H9 (cell line): Measurements from ENCODE around the gene FTH1. TPM values are rescaled to one million over a fixed set of nuclear protein-coding genes. Genes with fewer than 3 reads are reported as not detected.

Experiments used
- DNase-seq: peaks from one replicate; pipeline ENCODE4 v3.0.0-alpha.2; 2017
- H2AFZ ChIP-seq: one replicate; pipeline ENCODE4 v1.6.1; 2013; ENCODE audit warnings: mild to moderate bottlenecking, low read length, control low read depth, moderate library complexity
- H2AK5ac ChIP-seq: 2 replicates; pipeline ENCODE4 v1.6.1; 2013; ENCODE audit warnings: low read length, control low read depth, mixed read lengths; ENCODE audit not compliant: insufficient read length
- H2BK120ac ChIP-seq: one replicate; pipeline ENCODE4 v1.6.1; 2013; ENCODE audit warnings: low read depth, mild to moderate bottlenecking, low read length, control low read depth, inconsistent platforms; ENCODE audit not compliant: poor library complexity, severe bottlenecking
- H2BK12ac ChIP-seq: 2 replicates; pipeline ENCODE4 v1.6.1; 2013; ENCODE audit warnings: low read length, control low read depth, mixed read lengths, low read depth; ENCODE audit not compliant: insufficient read length
- H2BK15ac ChIP-seq: 2 replicates; pipeline ENCODE4 v1.6.1; 2013; ENCODE audit warnings: low read depth, low read length, control low read depth
- H2BK20ac ChIP-seq: one replicate; pipeline ENCODE4 v1.6.1; 2013; ENCODE audit warnings: low read depth, mild to moderate bottlenecking, low read length, control low read depth, inconsistent platforms; ENCODE audit not compliant: poor library complexity, severe bottlenecking
- H2BK5ac ChIP-seq: 2 replicates; pipeline ENCODE4 v1.6.1; 2013; ENCODE audit warnings: low read length, control low read depth, mixed read lengths; ENCODE audit not compliant: insufficient read length
- H3K14ac ChIP-seq: 2 replicates; pipeline ENCODE4 v1.6.1; 2013; ENCODE audit warnings: low read length, control low read depth; ENCODE audit not compliant: insufficient read depth
- H3K18ac ChIP-seq: 2 replicates; pipeline ENCODE4 v1.6.1; 2013; ENCODE audit warnings: low read depth, mild to moderate bottlenecking, mixed read lengths, low read length, control low read depth; ENCODE audit not compliant: insufficient read length
- H3K23ac ChIP-seq: 2 replicates; pipeline ENCODE4 v1.6.1; 2013; ENCODE audit warnings: low read length, control low read depth, mixed read lengths, low read depth; ENCODE audit not compliant: insufficient read length
- H3K23me2 ChIP-seq: 2 replicates; pipeline ENCODE4 v1.6.1; 2013; ENCODE audit warnings: low read depth, mild to moderate bottlenecking, mixed read lengths, low read length, control low read depth; ENCODE audit not compliant: insufficient read length, poor library complexity, severe bottlenecking
- H3K27ac ChIP-seq: 2 replicates; pipeline ENCODE4 v1.5.1; 2013; ENCODE audit warnings: low read length, control low read depth, mixed read lengths, low read depth; ENCODE audit not compliant: insufficient read length
- H3K27me3 ChIP-seq: 2 replicates; pipeline ENCODE4 v1.6.1; 2013; ENCODE audit warnings: low read length, control low read depth, inconsistent platforms; ENCODE audit not compliant: insufficient read depth
- H3K4ac ChIP-seq: 2 replicates; pipeline ENCODE4 v1.6.1; 2013; ENCODE audit warnings: low read depth, mild to moderate bottlenecking, control low read depth, inconsistent platforms, low read length, moderate library complexity
- H3K4me1 ChIP-seq: 2 replicates; pipeline ENCODE4 v1.6.1; 2013; ENCODE audit warnings: low read length, control low read depth, inconsistent platforms; ENCODE audit not compliant: insufficient read depth
- H3K4me2 ChIP-seq: 2 replicates; pipeline ENCODE4 v1.6.1; 2013; ENCODE audit warnings: low read length, control low read depth, mixed read lengths; ENCODE audit not compliant: insufficient read length, insufficient read depth
- H3K56ac ChIP-seq: 2 replicates; pipeline ENCODE4 v1.6.1; 2013; ENCODE audit warnings: low read depth, mild to moderate bottlenecking, mixed read lengths, low read length, control low read depth; ENCODE audit not compliant: insufficient read length
- H3K79me1 ChIP-seq: 2 replicates; pipeline ENCODE4 v1.6.1; 2013; ENCODE audit warnings: low read depth, mild to moderate bottlenecking, moderate library complexity, low read length, control low read depth, inconsistent platforms; ENCODE audit not compliant: insufficient read depth, poor library complexity, severe bottlenecking
- H3K79me2 ChIP-seq: 2 replicates; pipeline ENCODE4 v1.6.1; 2013; ENCODE audit warnings: low read length, control low read depth, inconsistent platforms; ENCODE audit not compliant: insufficient read depth
- H3K9ac ChIP-seq: 2 replicates; pipeline ENCODE4 v1.6.1; 2013; ENCODE audit warnings: low read length, control low read depth, mixed read lengths; ENCODE audit not compliant: insufficient read length; ENCODE audit errors: extremely low read depth
- H3K9me3 ChIP-seq: one replicate; pipeline ENCODE4 v1.6.1; 2013; ENCODE audit warnings: low read depth, low read length, inconsistent platforms; ENCODE audit not compliant: control insufficient read depth
- H3T11ph ChIP-seq: one replicate; pipeline ENCODE4 v1.6.1; 2013; ENCODE audit warnings: mild to moderate bottlenecking, low read length, control low read depth, inconsistent platforms
- H4K20me1 ChIP-seq: one replicate; pipeline ENCODE4 v1.6.1; 2013; ENCODE audit not compliant: control insufficient read depth, insufficient read length, insufficient read depth
- H4K5ac ChIP-seq: 2 replicates; pipeline ENCODE4 v1.6.1; 2013; ENCODE audit warnings: low read depth, mild to moderate bottlenecking, mixed read lengths, low read length, control low read depth; ENCODE audit not compliant: insufficient read length
- H4K8ac ChIP-seq: replicated peaks from 2 replicates; pipeline ENCODE4 v1.6.1; 2013; ENCODE audit warnings: low read length, control low read depth, mixed read lengths, low read depth; ENCODE audit not compliant: insufficient read length
- H4K91ac ChIP-seq: 2 replicates; pipeline ENCODE4 v1.6.1; 2013; ENCODE audit warnings: low read depth, mild to moderate bottlenecking, moderate library complexity, mixed read lengths, low read length, control low read depth; ENCODE audit not compliant: insufficient read length
- H3K27ac Mint-ChIP-seq, 3 experiments: 2 replicates in 2 of 3; 3 replicates in 1 of 3; pipeline ENCODE4 v1.8.0; 2020 to 2021; ENCODE audit warnings: mixed read lengths in 3 of 3, mild to moderate bottlenecking in 1 of 3, moderate library complexity in 1 of 3
- H3K27me3 Mint-ChIP-seq: 2 replicates; pipeline ENCODE4 v1.8.0; 2021; ENCODE audit warnings: low read depth, mild to moderate bottlenecking, moderate library complexity, mixed read lengths
- H3K36me3 Mint-ChIP-seq, 3 experiments: 2 replicates in 2 of 3; 3 replicates in 1 of 3; pipeline ENCODE4 v1.8.0; 2020 to 2021; ENCODE audit warnings: low read depth in 3 of 3, mixed read lengths in 3 of 3; ENCODE audit not compliant: insufficient read depth in 1 of 3
- H3K4me1 Mint-ChIP-seq, 2 experiments: 2 replicates each; pipeline ENCODE4 v1.8.0; 2020; ENCODE audit warnings: mixed read lengths in 2 of 2
- H3K4me3 Mint-ChIP-seq, 2 experiments: 2 replicates in 1 of 2; 3 replicates in 1 of 2; pipeline ENCODE4 v1.8.0; 2020 to 2021; ENCODE audit warnings: mild to moderate bottlenecking in 2 of 2, mixed read lengths in 2 of 2, moderate library complexity in 1 of 2
- H3K9me3 Mint-ChIP-seq, 2 experiments: 2 replicates in 1 of 2; 3 replicates in 1 of 2; pipeline ENCODE4 v1.8.0; 2020; ENCODE audit warnings: mild to moderate bottlenecking in 2 of 2, mixed read lengths in 2 of 2, moderate library complexity in 1 of 2
- WGBS: extraction: QIAGEN DNeasy Blood & Tissue Kit; methylation state at CpG from one replicate; pipeline ENCODE4 v1.1.7; 2013; ENCODE audit warnings: missing lambda C conversion rate, low lambda C conversion rate, mixed read lengths; ENCODE audit not compliant: insufficient read length; ENCODE audit errors: extremely low coverage; 5-methylcytosine and 5-hydroxymethylcytosine counted together
- total RNA-seq: library from RNA; stranded (reverse); gene quantifications from 2 replicates; pipeline ENCODE4 v1.2.1, GENCODE V29; 2021
- TF ChIP-seq, protein P1 (sequence below): fragments of 200-600 bp; sonication (generic); conservative IDR thresholded peaks from 3 replicates; pipeline ENCODE4 v1.8.0; 2021; ENCODE audit warnings: antibody characterized with exemption, mild to moderate bottlenecking

Gene FTH1
- total RNA-seq, 1 experiment from 2014 or later, result 1,505 TPM

DNA sequence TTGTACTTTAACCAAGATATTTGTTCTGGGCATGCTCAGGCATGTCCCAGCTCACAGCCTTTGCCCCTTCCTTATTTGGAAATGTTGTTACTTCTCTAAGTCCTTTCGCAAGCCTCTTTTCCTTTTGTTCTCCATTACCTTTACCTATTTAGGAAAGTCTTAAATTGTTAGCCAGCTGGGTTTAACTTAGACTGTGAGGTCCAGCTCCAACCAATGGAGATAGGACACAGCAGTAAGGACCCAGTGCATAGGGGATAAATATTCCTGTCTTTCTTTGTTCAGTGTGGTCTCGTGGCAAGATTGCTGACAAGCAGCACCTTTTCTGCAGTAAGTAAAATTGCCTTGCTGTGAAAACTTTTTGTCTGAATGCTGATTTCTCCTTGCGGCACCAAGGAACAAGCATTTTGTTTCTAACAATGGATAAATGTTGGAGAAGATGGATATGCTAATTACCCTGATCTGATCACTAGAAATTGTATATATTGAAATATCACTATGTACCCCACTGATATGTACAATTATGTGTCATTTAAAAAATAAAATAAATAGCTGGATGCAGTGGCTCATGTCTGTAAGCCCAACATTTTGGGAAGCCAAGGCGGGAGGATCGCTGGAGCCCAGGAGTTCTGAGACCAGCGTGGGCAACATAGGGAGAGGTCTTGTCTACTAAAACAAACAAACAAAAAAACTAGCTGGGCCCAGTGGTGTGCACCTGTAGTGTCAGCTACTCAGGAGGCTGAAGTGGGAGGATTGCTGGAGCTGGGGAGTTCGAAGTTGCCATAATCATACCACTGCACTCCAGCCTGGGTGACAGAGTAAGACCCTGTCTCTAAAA is 31.9 kb upstream of the FTH1 start:
- H4K5ac ChIP-seq, result no peak overlapping the region
- no peak overlapping the region for H4K8ac ChIP-seq
- TF ChIP-seq, protein P1, sequence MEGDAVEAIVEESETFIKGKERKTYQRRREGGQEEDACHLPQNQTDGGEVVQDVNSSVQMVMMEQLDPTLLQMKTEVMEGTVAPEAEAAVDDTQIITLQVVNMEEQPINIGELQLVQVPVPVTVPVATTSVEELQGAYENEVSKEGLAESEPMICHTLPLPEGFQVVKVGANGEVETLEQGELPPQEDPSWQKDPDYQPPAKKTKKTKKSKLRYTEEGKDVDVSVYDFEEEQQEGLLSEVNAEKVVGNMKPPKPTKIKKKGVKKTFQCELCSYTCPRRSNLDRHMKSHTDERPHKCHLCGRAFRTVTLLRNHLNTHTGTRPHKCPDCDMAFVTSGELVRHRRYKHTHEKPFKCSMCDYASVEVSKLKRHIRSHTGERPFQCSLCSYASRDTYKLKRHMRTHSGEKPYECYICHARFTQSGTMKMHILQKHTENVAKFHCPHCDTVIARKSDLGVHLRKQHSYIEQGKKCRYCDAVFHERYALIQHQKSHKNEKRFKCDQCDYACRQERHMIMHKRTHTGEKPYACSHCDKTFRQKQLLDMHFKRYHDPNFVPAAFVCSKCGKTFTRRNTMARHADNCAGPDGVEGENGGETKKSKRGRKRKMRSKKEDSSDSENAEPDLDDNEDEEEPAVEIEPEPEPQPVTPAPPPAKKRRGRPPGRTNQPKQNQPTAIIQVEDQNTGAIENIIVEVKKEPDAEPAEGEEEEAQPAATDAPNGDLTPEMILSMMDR, result no peak
- no peak overlapping the region for H3K9ac ChIP-seq
- Mint-ChIP-seq H3K27ac (peak overlapping the region in 2 of 3 experiments; percentile 93 to 96; a peak in 4 of 7 replicates), H3K4me1 (peaks cover 13 to 25% of the 10 kb centered on the region in 2 experiments), H3K9me3 (peaks cover 15 to 18% of the 10 kb centered on the region in 2 experiments), H3K27me3 (no peaks in the 10 kb centered on the region), H3K36me3 (peaks cover 1 to 17% (median 14%) of the 10 kb centered on the region in 3 experiments), H3K4me3 (no peak overlapping the region)
- H2BK12ac ChIP-seq, result no peak overlapping the region
- no peak overlapping the region for H3K4me2 ChIP-seq
- no peaks in the 10 kb centered on the region for H3K4me1 ChIP-seq
- H2BK15ac ChIP-seq, result no peak overlapping the region
- no peaks in the 10 kb centered on the region for H3K23me2 ChIP-seq
- no peak overlapping the region for H3K4ac ChIP-seq
- H3K9me3 ChIP-seq, result no peaks in the 10 kb centered on the region
- DNase-seq, result no peak
- H3K27ac ChIP-seq, result peak overlapping the region; percentile 30
- H2BK5ac ChIP-seq, result no peak overlapping the region
- H3K56ac ChIP-seq, result no peak overlapping the region
- no peak overlapping the region for H2AFZ ChIP-seq
- no peak overlapping the region for H2BK120ac ChIP-seq
- no peak overlapping the region for H3K23ac ChIP-seq
- no peak overlapping the region for H3K14ac ChIP-seq
- WGBS, result no CpG with 5 or more reads among the region's 7 CpGs
- H4K20me1 ChIP-seq, result no peaks in the 10 kb centered on the region
- no peaks in the 10 kb centered on the region for H3K79me1 ChIP-seq
- H3T11ph ChIP-seq, result no peak overlapping the region
- no peak overlapping the region for H2AK5ac ChIP-seq
- H4K91ac ChIP-seq, result no peak overlapping the region
- no peak overlapping the region for H3K18ac ChIP-seq
- no peaks in the 10 kb centered on the region for H3K27me3 ChIP-seq
- no peak overlapping the region for H2BK20ac ChIP-seq
- H3K79me2 ChIP-seq, result no peaks in the 10 kb centered on the region
